Rectal smooth muscle tissue (tissue), 1 donor: Measurements from ENCODE around the gene HMGB4.

ENCODE experiments used
- H3K27ac ChIP-seq: one replicate; pipeline ENCODE4 v1.7.0; 2013; ENCODE audit warnings: low read depth, low read length, inconsistent platforms
- H3K27me3 ChIP-seq: one replicate; pipeline ENCODE4 v1.7.0; 2013; ENCODE audit warnings: low read length; ENCODE audit not compliant: control insufficient read depth, insufficient read depth
- H3K36me3 ChIP-seq: one replicate; pipeline ENCODE4 v1.7.0; 2013; ENCODE audit warnings: low read length; ENCODE audit not compliant: control insufficient read depth, insufficient read depth
- H3K4me1 ChIP-seq: one replicate; pipeline ENCODE4 v1.7.0; 2013; ENCODE audit warnings: low read length; ENCODE audit not compliant: control insufficient read depth, insufficient read depth
- H3K4me3 ChIP-seq: one replicate; pipeline ENCODE4 v1.7.0; 2013; ENCODE audit warnings: low read length
- H3K9ac ChIP-seq: one replicate; pipeline ENCODE4 v1.7.0; 2013; ENCODE audit warnings: low read length

Gene HMGB4

GRCh38 chr1:33825506-33825905 is 38.4 kb upstream of the HMGB4 start:
- Histone ChIP-seq H3K27me3 (no peaks in the 10 kb centered on the region), H3K27ac (no peak overlapping the region), H3K9ac (no peak overlapping the region), H3K4me1 (no peaks in the 10 kb centered on the region), H3K36me3 (no peaks in the 10 kb centered on the region), H3K4me3 (no peak overlapping the region)

- no peak overlapping the region for H3K27ac ChIP-seq
- H3K9ac ChIP-seq, result no peak overlapping the region
- H3K4me1 ChIP-seq, result no peaks in the 10 kb centered on the region
- no peaks in the 10 kb centered on the region for H3K36me3 ChIP-seq
- no peaks in the 10 kb centered on the region for H3K27me3 ChIP-seq
- no peak overlapping the region for H3K4me3 ChIP-seq
Observed at GRCh38 chr1:33826311-33826710, 37.6 kb upstream of the HMGB4 start.

GRCh38 chr1:33826711-33827110 is 37.2 kb upstream of the HMGB4 start:
- Histone ChIP-seq H3K4me1 (no peaks in the 10 kb centered on the region), H3K27me3 (no peaks in the 10 kb centered on the region), H3K36me3 (no peaks in the 10 kb centered on the region), H3K9ac (no peak overlapping the region), H3K27ac (no peak overlapping the region), H3K4me3 (no peak overlapping the region)

DNA sequence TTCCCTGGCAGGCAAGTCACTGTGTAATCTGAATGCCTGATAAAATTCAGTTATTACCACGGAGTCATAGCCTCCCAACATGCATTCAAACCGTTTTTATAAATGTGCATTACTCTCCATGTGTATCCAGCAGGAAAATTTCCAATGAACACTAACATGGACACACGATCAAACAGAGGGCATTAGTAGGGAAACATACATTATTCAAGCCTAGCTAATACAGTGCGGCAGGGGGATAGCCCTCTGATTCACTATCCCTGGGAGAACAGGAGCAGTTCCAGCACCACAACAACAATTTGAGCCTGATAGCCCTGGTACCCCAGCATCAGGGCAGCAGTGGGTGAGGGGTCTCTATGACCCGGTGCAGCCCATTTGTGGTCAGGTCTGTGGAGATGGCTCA is 35.8 kb upstream of the HMGB4 start:
- H3K4me1 ChIP-seq, result no peaks in the 10 kb centered on the region
- no peak overlapping the region for H3K9ac ChIP-seq
- no peak overlapping the region for H3K4me3 ChIP-seq
- no peaks in the 10 kb centered on the region for H3K36me3 ChIP-seq
- H3K27me3 ChIP-seq, result no peaks in the 10 kb centered on the region
- no peak overlapping the region for H3K27ac ChIP-seq

GRCh38 chr1:33828654-33829053 is 35.2 kb upstream of the HMGB4 start:
- H3K4me3 ChIP-seq, result no peak overlapping the region
- H3K9ac ChIP-seq, result no peak overlapping the region
- H3K36me3 ChIP-seq, result no peaks in the 10 kb centered on the region
- H3K27me3 ChIP-seq, result no peaks in the 10 kb centered on the region
- no peaks in the 10 kb centered on the region for H3K4me1 ChIP-seq
- H3K27ac ChIP-seq, result no peak overlapping the region

DNA sequence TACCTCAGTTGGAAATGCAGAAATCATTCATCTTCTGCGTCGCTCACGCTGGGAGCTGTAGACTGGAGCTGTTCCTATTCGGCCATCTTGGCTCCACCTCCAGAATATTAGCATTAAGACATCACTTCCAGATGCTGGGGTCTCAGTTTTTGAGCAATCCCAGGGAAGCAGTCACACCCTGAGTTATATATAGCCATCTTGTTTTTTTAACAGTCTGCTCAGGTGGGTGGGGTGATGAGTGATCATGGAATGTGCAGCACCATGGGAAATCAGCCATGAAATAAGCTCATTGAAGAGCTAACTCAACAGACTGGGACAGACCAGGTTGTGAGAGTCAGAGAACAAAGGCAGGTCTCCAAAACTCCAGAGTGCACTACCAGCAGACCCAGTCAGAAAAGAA is 27.0 kb upstream of the HMGB4 start:
- H3K4me1 ChIP-seq, result no peaks in the 10 kb centered on the region
- H3K36me3 ChIP-seq, result no peaks in the 10 kb centered on the region
- H3K4me3 ChIP-seq, result no peak overlapping the region
- H3K27ac ChIP-seq, result no peak overlapping the region
- H3K9ac ChIP-seq, result no peak overlapping the region
- no peaks in the 10 kb centered on the region for H3K27me3 ChIP-seq

DNA sequence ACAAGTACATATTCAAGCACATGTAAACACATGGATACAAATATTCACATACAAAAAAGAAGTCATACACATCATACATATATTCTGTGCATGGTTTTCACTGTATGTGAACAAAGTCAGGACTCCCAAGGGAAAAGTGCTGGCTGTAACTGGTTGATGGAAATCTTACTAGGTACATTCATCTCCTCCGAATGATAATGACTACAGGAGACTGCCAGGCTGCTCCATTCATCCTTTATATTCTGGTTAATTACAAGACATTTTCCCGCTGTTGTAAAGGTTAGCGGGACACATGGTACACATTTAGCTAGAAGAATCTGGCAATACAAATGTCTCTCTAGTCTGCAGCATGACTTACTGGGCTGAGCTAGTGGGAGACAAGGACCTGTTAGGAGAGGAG is 26.2 kb upstream of the HMGB4 start:
- no peak overlapping the region for H3K27ac ChIP-seq
- no peak overlapping the region for H3K9ac ChIP-seq
- no peak overlapping the region for H3K4me3 ChIP-seq
- no peaks in the 10 kb centered on the region for H3K4me1 ChIP-seq
- H3K27me3 ChIP-seq, result no peaks in the 10 kb centered on the region
- H3K36me3 ChIP-seq, result no peaks in the 10 kb centered on the region

DNA sequence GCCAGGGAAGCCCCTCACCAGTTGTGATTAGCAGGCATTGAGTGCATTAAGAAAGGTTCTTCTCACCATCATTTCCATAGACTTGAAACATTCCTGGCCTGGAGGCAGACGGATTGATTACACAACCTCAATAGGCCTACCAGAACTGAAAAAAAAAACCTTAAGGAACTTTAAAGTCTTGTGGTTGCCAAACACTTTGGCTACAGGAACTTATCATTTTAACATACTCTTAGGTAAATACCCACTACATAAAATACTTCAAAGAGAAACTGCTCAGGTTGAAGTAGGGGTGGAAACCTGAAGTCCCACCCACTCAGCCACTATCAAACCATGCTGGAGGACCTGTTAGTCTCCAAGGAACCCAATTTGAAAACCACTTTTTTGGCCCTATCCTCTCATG is 22.4 kb upstream of the HMGB4 start:
- Histone ChIP-seq H3K4me3 (no peak overlapping the region), H3K27ac (no peak overlapping the region), H3K4me1 (no peaks in the 10 kb centered on the region), H3K27me3 (no peaks in the 10 kb centered on the region), H3K36me3 (no peaks in the 10 kb centered on the region), H3K9ac (no peak overlapping the region)

DNA sequence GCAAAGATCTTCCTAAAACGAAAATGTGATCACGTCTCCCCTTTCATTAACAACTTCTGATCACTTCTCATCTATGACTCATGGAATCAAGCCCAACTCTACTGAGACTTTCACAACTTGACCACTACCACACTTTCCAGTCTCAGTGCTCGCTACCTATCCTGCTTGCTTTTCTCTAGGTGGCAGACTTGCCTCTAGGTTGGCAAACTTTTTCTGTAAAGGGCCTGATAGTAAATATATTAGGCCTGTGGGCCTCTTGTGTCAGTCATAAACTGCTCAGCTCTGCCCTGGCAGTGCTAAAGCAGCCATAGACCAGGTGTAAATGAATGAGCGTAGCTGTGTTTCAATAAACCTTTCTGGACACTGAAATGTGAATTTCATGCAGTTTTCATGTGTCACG is 21.5 kb upstream of the HMGB4 start:
- no peak overlapping the region for H3K4me3 ChIP-seq
- H3K36me3 ChIP-seq, result no peaks in the 10 kb centered on the region
- no peaks in the 10 kb centered on the region for H3K27me3 ChIP-seq
- H3K9ac ChIP-seq, result no peak overlapping the region
- H3K27ac ChIP-seq, result no peak overlapping the region
- no peaks in the 10 kb centered on the region for H3K4me1 ChIP-seq

DNA sequence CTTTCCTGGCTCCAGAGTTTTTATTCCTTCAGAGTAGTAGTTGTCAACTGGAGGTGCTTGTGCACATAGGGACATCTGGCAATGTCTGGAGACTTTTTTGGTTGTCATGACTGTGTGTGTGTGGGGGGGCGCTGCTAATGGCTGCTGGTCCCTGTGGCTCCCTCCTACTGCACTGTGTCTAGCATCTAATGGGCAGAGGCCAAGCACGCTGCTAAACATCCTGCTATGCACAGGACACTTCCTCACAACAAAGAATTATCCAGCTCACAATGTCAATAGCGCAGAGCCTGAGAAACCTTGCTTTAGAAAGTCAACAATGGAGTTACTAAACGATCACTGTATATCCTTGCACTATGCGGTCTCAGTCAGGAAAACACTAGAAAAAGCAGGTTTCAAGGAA is 19.7 kb upstream of the HMGB4 start:
- Histone ChIP-seq H3K36me3 (no peaks in the 10 kb centered on the region), H3K27ac (no peak overlapping the region), H3K9ac (no peak overlapping the region), H3K4me1 (no peaks in the 10 kb centered on the region), H3K4me3 (no peak overlapping the region), H3K27me3 (no peaks in the 10 kb centered on the region)

DNA sequence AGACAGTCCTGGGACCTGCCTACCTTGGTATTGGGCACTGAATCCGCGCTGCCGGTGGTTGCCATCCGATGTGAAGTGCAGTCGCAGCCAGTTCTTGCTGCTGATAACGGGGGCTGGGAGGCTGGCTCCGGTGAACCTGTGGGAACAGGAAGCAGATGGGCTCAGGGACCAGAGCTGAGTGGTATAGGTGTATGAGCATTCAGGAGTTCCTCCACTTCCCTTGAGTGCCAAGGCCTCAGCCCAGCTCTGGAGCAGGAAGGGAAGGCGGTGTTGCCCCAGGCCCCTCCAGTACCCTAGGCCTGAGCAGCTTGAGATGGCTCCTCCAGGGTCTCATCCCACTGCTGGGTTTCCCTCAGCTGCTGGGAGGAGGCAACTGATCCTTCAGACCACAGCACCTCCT is 17.0 kb upstream of the HMGB4 start:
- Histone ChIP-seq H3K36me3 (no peaks in the 10 kb centered on the region), H3K4me3 (no peak overlapping the region), H3K27me3 (no peaks in the 10 kb centered on the region), H3K4me1 (no peaks in the 10 kb centered on the region), H3K9ac (no peak overlapping the region), H3K27ac (no peak overlapping the region)

DNA sequence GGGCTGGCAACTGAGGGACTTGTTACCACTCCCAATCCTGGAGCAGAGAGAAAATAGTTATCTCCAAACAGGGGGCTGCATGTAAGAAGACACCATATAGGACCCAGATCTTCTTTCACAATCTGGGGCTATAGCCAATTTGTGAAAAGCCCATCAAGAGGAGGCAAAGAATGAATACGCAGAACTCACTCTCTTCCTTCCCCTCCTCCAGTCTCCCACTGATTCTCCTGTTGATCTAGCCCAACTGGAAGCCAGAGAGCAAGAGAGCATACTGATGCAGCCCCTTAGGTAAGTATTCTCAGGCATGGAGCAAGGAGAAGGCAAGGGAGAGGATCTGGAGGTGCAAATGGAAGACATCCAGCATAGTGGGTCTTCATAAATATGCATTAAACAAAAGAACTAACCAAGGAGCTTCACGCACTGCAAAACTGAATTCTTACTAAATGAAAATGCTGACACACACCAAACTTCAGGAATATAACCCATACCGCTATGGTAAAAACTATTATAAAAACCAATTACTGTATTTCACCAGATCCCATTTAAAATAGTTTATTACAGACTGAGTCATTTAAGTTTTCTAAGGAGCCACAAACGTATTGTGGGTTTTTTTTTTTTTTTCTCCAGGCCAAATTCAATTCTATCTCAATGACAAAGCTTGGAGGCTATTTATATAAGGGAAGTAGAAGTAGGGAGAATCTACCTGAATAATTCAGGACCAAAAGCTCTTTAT is 15.5 kb upstream of the HMGB4 start:
- Histone ChIP-seq H3K4me1 (no peaks in the 10 kb centered on the region), H3K4me3 (no peak overlapping the region), H3K27me3 (no peaks in the 10 kb centered on the region), H3K27ac (no peak overlapping the region), H3K9ac (no peak overlapping the region), H3K36me3 (no peaks in the 10 kb centered on the region)

DNA sequence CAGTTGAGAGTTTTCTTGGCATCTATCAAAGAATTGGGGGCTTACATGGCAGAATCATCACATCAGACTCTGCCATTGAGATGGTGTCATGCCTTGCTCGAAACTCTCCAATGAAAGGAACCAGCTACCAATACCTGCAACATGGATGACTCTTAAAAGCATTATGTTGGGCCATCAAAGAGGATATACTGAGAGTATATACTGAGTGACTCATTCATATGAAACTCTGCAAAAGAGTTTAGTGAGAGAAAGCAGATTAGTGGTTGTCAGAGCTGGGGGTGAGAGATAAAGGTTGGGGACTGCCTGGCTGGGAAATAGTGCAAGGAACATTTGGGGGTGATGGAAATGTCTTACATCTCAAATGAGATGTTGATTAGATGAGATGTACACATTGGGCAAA is 14.7 kb upstream of the HMGB4 start:
- H3K4me1 ChIP-seq, result no peaks in the 10 kb centered on the region
- H3K27me3 ChIP-seq, result no peaks in the 10 kb centered on the region
- no peaks in the 10 kb centered on the region for H3K36me3 ChIP-seq
- H3K4me3 ChIP-seq, result no peak overlapping the region
- H3K27ac ChIP-seq, result no peak overlapping the region
- no peak overlapping the region for H3K9ac ChIP-seq
